Suppressor macrophage (primary cell): ENCODE measurements around the gene RPUSD3.
A peak's percentile ranks its signal among the peaks of the same experiment; 100 is the strongest.

Experiments used
- DNase-seq, 4 experiments: peaks; one replicate each; pipeline ENCODE4 v3.0.0-alpha.2; 2020 to 2022

RPUSD3 gene

DNA sequence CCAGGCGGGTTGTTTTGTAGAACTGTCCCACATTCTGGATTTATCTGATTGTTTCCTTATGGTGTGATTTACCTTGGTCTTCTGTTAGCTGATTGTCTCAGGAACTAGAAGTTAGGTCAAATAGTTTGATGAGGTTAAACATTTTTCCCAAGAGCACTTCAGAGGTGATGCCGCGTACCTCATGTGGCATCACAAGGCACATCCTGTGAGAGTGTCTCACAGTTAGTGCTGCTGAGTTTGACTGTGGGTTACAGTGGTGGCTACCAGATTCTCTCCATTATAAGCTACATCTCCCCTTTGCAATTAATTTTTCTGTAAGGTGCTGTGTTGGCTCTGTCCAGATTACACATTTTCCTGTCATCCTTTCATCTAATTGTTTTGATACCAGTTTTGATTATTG is 12.6 kb downstream of the RPUSD3 start:
- DNase-seq: no peak

GRCh38 chr3:9828801-9829755 is 14.7 kb downstream of the RPUSD3 start:
- DNase-seq: no peak

- DNase-seq: peak in 3 of 4 experiments; percentile 21 to 39 (median 29)
Observed at GRCh38 chr3:9826815-9827573, 16.8 kb downstream of the RPUSD3 start.

DNA sequence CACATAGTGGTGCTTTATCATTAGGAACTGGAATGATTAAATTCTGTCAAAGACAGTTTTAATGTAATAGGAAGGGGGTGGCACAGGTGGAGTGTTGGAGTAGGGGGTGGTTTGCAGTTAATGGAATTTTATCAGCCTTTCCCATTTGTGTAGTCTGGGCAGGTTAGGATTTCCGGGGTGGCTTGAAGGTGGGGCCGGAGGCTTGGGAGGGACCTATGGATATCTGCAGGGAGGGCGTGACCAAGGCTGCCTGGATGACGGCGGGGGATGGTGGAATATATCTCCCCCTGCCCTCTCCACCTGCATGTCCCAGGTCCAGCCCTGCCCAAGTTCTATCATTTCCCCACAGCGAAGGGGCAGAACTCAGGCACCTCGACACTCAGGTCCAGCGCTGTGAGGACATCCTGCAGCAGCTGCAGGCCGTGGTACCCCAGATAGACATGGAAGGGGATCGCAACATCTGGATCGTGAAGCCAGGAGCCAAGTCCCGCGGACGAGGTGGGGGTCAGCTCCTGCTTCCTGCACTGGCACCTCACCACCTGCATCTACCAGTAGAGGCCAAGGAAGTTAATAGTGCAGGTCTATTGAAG is 18.3 kb downstream of the RPUSD3 start:
- DNase-seq: no peak

GRCh38 chr3:9820946-9821345 is 22.9 kb downstream of the RPUSD3 start:
- no peak for DNase-seq

GRCh38 chr3:9820543-9820942 is 23.3 kb downstream of the RPUSD3 start:
- no peak for DNase-seq

DNA sequence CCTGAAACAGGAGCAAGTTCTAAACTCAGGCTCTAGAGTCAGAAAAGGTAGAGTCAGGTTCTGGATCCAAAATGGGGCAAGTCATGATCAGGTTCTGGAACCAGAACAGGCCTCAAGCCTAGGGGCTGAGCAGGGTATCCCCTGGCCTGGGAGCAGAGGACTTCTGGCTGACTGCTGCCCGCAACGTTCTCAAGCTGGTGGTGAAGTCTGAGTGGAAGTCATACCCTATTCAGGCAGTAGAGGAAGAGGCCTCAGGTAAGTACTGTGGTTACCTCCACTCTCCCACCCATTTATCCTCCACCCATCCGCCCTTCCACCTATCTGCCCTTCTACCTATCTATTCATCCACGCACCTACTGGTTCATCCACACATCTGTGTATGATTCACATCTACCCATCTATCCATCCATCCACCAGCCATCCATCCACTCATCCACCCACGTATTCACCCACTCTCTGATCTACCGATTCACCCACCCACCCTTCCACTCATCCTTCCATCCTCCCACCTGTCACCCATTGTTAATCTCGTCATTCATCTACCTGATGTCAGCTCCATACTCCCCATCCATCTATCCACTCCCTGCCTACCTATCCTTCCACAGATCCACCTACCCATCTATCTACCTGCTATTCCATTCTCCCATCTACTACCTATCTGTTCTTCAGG is 25.0 kb downstream of the RPUSD3 start:
- no peak for DNase-seq

GRCh38 chr3:9817436-9817835 is 26.4 kb downstream of the RPUSD3 start:
- DNase-seq: peak in 3 of 4 experiments; percentile 24 to 47 (median 34)

DNA sequence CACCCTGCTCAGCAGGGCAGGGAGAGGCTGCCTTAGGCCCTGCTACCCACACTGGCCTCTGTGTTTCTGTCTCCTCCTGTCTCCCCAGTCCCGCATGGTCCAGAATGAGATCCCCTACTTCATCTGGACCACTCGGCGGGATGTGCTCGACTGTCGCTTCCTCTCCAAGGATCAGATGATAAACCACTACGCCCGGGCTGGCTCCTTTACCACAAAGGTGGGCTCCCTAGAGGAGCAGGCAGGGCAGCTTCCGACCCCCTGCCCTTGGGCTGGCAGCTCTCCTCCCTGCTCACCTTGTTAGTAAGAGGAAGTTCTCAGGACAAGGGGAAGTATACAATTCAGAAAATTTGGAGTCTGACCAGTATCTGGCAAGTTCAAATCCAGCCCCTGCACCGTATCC is 27.8 kb downstream of the RPUSD3 start:
- no peak for DNase-seq

DNA sequence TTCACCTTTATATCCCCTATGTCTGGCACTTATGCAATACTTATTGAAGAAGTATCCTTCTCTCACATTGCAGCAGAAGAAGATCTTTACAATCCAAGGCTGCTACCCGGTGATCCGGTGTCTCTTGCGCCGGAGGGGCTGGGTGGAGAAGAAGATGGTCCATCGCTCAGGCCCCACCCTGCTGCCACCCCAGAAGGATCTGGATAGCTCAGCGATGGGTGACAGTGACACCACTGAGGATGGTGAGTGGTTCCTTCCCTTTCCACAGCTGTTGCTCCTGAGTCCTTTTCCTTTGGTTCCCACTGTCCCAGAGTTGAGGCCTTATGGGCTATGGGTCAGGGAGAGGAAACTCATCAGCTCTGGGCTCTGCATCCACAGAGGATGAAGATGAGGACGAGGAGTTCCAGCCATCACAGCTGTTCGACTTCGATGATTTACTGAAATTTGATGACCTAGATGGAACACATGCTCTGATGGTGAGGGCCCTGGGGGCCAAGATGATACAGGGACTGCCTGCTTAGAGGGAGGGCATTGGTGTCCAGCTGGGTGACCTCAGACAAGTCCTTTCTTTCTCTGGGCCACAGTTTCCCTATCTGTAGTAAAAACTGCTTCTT is 30.8 kb downstream of the RPUSD3 start:
- no peak for DNase-seq

DNA sequence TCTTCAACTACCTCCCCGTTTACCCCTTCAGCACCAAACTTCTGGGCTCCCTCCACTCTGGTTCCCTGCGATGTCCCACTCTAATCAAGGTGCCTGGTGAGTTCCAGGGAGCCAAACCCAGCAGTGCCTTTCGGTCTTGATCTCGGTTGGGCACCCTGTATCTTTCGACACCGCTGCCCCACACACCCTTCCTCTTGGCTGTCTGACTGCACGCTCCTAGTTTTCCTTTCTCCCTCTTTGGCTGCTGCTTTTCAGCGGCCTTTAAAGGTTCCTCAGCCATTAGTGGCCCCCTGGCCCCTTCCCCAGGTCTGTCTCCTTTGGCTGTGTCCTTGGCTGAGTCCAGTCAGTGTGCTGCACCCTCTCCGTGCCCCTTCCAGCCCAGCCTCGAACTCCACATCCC is 33.0 kb downstream of the RPUSD3 start:
- no peak for DNase-seq

- no peak for DNase-seq
Observed at GRCh38 chr3:9810433-9810770, 33.4 kb downstream of the RPUSD3 start.

DNA sequence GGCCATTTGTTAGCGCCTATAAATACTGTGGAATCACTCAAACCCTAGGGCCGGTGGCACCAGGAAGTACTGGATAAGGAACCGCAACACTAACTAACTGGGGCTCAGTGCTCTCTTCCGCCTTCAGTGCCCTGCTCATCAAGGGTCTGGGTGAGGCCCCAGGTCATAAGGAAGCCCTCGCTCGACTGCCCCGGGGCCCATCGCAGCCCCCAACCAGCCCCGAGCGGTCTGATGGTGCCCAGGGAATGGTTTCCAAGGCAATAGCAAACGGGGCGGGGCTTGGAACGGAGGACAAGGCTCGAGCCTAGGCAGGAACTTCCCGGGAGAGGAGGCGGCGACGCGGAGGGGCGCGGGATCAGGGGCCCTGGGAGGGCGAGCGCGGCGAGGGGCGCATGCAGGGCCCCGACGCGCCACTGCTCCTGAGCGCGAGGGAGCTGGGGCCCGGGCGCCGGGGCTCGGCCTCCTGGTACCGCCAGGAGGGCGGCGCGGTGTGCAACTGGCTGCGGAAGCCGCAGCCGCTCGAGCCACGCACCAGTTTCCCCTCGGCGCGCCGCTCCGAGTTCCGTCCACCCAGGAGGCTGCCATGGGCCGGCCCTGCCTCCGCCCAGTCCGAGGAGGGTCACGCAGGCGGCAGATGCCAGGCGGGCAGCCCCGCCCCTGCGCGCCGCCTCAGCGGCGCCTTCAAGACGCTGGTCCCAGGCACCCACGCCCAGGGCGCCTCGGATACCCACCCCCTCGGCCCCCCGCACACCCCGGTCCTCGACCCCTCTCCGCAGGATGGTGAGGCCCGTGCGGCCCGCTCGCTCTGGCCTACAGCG is 34.0 kb downstream of the RPUSD3 start, which contains the start of gene TTLL3:
TTLL3 (plus strand) TSS at position 648 of the 818 bp plus-strand sequence. CDS start 400 bp downstream, outside the sequence.
- DNase-seq: peak; percentile 65 to 90 (median 80)

- peak in 1 of 4 experiments; percentile 29 for DNase-seq
Observed at GRCh38 chr3:9809239-9809614, 34.6 kb downstream of the RPUSD3 start.

GRCh38 chr3:9808345-9809037 is 35.3 kb downstream of the RPUSD3 start:
- peak in 3 of 4 experiments; percentile 31 to 46 (median 43) for DNase-seq

DNA sequence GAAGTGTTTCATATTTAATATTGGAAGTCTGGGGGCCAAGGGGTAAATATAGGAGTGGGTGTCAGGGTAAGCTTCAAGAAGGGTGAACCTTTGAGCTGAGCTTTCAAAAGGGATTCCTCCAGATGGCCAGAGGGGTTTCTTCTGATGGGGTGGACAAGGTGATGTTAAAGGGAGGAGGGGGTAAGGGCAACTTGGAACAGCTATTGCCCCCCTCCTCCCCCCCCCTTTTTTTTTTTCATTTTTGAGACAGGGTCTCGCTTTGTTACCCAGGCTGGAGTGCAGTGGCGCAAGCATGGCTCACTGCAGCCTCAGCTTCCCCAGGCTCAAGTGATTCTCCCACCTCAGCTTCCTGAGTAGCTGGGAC is 35.8 kb downstream of the RPUSD3 start:
- DNase-seq: no peak

GRCh38 chr3:9806688-9807589 is 36.9 kb downstream of the RPUSD3 start:
- no peak for DNase-seq

DNA sequence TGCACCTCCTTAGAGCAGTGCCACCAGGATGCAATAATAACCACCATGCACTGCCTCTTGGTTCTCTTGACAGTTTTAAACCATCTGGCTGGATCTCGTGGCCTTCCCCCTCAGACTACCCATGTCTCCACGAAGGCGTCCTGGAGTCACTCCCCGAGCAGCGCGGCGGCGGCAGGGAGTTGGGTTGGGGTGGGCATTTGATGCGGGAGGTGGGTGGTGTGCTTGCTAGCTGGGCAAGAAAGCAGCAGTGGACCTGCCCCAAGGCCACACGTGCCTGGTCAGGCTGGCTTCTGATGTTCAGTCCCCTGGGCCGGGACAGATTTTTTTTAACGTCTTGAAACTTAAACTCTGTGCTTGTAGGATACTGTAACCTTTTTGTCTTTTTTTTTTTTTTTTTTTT is 37.7 kb downstream of the RPUSD3 start:
- no peak for DNase-seq

- DNase-seq: no peak
Observed at GRCh38 chr3:9804996-9805395, 38.8 kb downstream of the RPUSD3 start.

DNA sequence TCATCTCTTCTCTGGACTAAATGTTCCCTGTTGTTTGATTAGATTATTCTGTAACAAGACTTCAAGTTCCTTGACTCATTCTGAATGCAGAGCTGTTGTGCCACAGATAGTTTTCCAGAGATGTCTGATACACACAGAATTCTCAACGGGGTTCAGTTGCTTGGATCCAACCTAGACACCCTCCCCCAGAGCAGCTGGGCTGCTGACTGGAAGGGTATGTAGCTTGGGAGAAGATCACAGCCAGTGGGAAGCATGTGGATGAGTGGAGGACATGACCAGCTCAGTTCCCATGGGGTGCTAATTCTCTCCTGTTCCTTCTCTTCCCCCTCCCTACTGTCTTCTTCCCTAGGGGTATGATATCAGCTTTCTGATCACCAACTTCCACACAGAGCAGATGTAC is 40.3 kb downstream of the RPUSD3 start:
- no peak for DNase-seq
